IMR-90 (cell line): ENCODE results near the gene FBXL4. TPM values are rescaled to one million over a fixed set of nuclear protein-coding genes. Genes with fewer than 3 reads are reported as not detected.

Experiments
- ATAC-seq: fragments of 200-7000 bp; cut with Tn5 transposase; 2 replicates; pipeline ENCODE4 v1.9.1; 2020; ENCODE audit warnings: low read depth, mild to moderate bottlenecking, moderate library complexity
- BruUV-seq: library from RNA; stranded (reverse); fragments of 400-500 nt; replicated peaks from 2 replicates; lab custom pipeline; 2021; lab: Mats Ljungman, UMichigan
- CTCF ChIA-PET: fragments of 300-600 bp; formaldehyde crosslinking; extraction: SDS; loops from one replicate; lab custom pipeline; 2021; ENCODE audit warnings: antibody characterized with exemption; lab: Yijun Ruan, JAX
- POLR2A ChIA-PET: fragments of 300-600 bp; sonication (Branson Sonifier 250); formaldehyde crosslinking; loops from one replicate; lab custom pipeline; 2022; ENCODE audit warnings: antibody characterized with exemption; ENCODE audit not compliant: unreplicated experiment; lab: Charles Lee
- DNase-seq: peaks from one replicate; pipeline ENCODE4 v3.0.0; 2013
- H2AFZ ChIP-seq: replicated peaks from 2 replicates; pipeline ENCODE3; 2013; ENCODE audit warnings: low read length, mild to moderate bottlenecking; ENCODE audit not compliant: poor library complexity
- H2AK5ac ChIP-seq: 2 replicates; pipeline ENCODE4 v1.6.1; 2013; ENCODE audit warnings: low read depth, low read length, inconsistent platforms
- H2AK9ac ChIP-seq: replicated peaks from 2 replicates; pipeline ENCODE3; 2013; ENCODE audit warnings: mild to moderate bottlenecking, low read depth, low read length, moderate library complexity; ENCODE audit not compliant: poor library complexity
- H2BK120ac ChIP-seq: 2 replicates; pipeline ENCODE4 v1.6.1; 2013; ENCODE audit warnings: low read depth, low read length, inconsistent platforms
- H2BK15ac ChIP-seq: 3 replicates; pipeline ENCODE4 v1.6.1; 2013; ENCODE audit warnings: low read depth, low read length, inconsistent platforms
- H2BK20ac ChIP-seq: 2 replicates; pipeline ENCODE4 v1.6.1; 2013; ENCODE audit warnings: low read depth, mild to moderate bottlenecking, inconsistent platforms, low read length, moderate library complexity
- H2BK5ac ChIP-seq: 2 replicates; pipeline ENCODE4 v1.6.1; 2013; ENCODE audit warnings: mild to moderate bottlenecking, low read depth, low read length, inconsistent platforms; ENCODE audit not compliant: poor library complexity, severe bottlenecking
- H3K14ac ChIP-seq: replicated peaks from 2 replicates; pipeline ENCODE4 v1.6.1; 2013; ENCODE audit warnings: low read depth, low read length, inconsistent platforms
- H3K18ac ChIP-seq: 2 replicates; pipeline ENCODE4 v1.6.1; 2013; ENCODE audit warnings: low read depth, low read length, control low read depth
- H3K23ac ChIP-seq: 2 replicates; pipeline ENCODE4 v1.6.1; 2013; ENCODE audit warnings: low read depth, low read length, inconsistent platforms
- H3K27ac ChIP-seq: 2 replicates; pipeline ENCODE4 v1.5.1; 2013; ENCODE audit warnings: mild to moderate bottlenecking, control low read depth, low read length; ENCODE audit not compliant: insufficient read depth
- H3K27me3 ChIP-seq: 2 replicates; pipeline ENCODE4 v1.6.1; 2013; ENCODE audit warnings: low read length; ENCODE audit not compliant: control insufficient read depth, insufficient read depth
- H3K36me3 ChIP-seq: 2 replicates; pipeline ENCODE4 v1.6.1; 2013; ENCODE audit warnings: low read length, mixed read lengths; ENCODE audit not compliant: control insufficient read depth, insufficient read depth
- H3K4ac ChIP-seq: 2 replicates; pipeline ENCODE4 v1.6.1; 2013; ENCODE audit warnings: low read depth, low read length, inconsistent platforms
- H3K4me1 ChIP-seq: 2 replicates; pipeline ENCODE4 v1.6.1; 2013; ENCODE audit warnings: low read length, mixed read lengths; ENCODE audit not compliant: control insufficient read depth, insufficient read depth
- H3K4me2 ChIP-seq: 2 replicates; pipeline ENCODE4 v1.6.1; 2013; ENCODE audit warnings: low read depth, mild to moderate bottlenecking, control low read depth, low read length, moderate library complexity
- H3K4me3 ChIP-seq: 2 replicates; pipeline ENCODE4 v1.5.1; 2013; ENCODE audit warnings: low read depth, mild to moderate bottlenecking, control low read depth, low read length, moderate library complexity; ENCODE audit not compliant: insufficient read depth
- H3K56ac ChIP-seq: 2 replicates; pipeline ENCODE4 v1.6.1; 2013; ENCODE audit warnings: low read length, inconsistent platforms; ENCODE audit not compliant: insufficient read depth; ENCODE audit errors: extremely low read depth
- H3K79me1 ChIP-seq, 2 experiments: 2 replicates each; pipeline ENCODE4 v1.6.1; 2013; ENCODE audit warnings: low read length in 2 of 2, inconsistent platforms in 1 of 2, low read depth in 1 of 2
- H3K9ac ChIP-seq: 2 replicates; pipeline ENCODE4 v1.6.1; 2013; ENCODE audit warnings: low read depth, low read length, control low read depth
- H3K9me1 ChIP-seq: 2 replicates; pipeline ENCODE4 v1.6.1; 2013; ENCODE audit warnings: low read length, inconsistent platforms; ENCODE audit not compliant: insufficient read depth
- H3K9me3 ChIP-seq: 2 replicates; pipeline ENCODE4 v1.6.1; 2013; ENCODE audit warnings: low read length; ENCODE audit not compliant: control insufficient read depth, insufficient read depth
- H4K20me1 ChIP-seq: 2 replicates; pipeline ENCODE4 v1.6.1; 2013; ENCODE audit warnings: low read length, inconsistent platforms; ENCODE audit not compliant: insufficient read depth
- H4K5ac ChIP-seq: 2 replicates; pipeline ENCODE4 v1.6.1; 2013; ENCODE audit warnings: mild to moderate bottlenecking, low read depth, low read length, control low read depth
- H4K8ac ChIP-seq, 2 experiments: 2 replicates each; pipeline ENCODE4 v1.6.1; 2013; ENCODE audit warnings: low read depth in 2 of 2, low read length in 2 of 2, control low read depth in 1 of 2, inconsistent platforms in 1 of 2
- H4K91ac ChIP-seq: 2 replicates; pipeline ENCODE4 v1.6.1; 2013; ENCODE audit warnings: low read depth, low read length, inconsistent platforms; ENCODE audit not compliant: insufficient read depth
- BHLHE40 ChIP-seq: fragments of 150-350 bp; IDR thresholded peaks from 2 replicates; pipeline ENCODE4 v1.6.1; 2016; ENCODE audit warnings: mild to moderate bottlenecking, low read depth, low read length
- CEBPB ChIP-seq: IDR thresholded peaks from 2 replicates; pipeline ENCODE4 v1.6.1; 2012; ENCODE audit warnings: low read depth, low read length, improper control_type of control experiment
- FOS ChIP-seq: fragments of 150-350 bp; IDR thresholded peaks from 2 replicates; pipeline ENCODE4 v1.6.1; 2016; ENCODE audit warnings: low read depth, low read length
- MAZ ChIP-seq: IDR thresholded peaks from 2 replicates; pipeline ENCODE4 v1.6.1; 2012; ENCODE audit warnings: low read depth, mild to moderate bottlenecking, low read length, improper control_type of control experiment, moderate library complexity, borderline replicate concordance
- MXI1 ChIP-seq: IDR thresholded peaks from 2 replicates; pipeline ENCODE4 v1.6.1; 2012; ENCODE audit warnings: low read depth, mild to moderate bottlenecking, low read length, moderate library complexity, borderline replicate concordance
- RAD21 ChIP-seq: IDR thresholded peaks from 2 replicates; pipeline ENCODE4 v1.6.1; 2012; ENCODE audit warnings: low read length, improper control_type of control experiment
- RCOR1 ChIP-seq: IDR thresholded peaks from 2 replicates; pipeline ENCODE4 v1.6.1; 2012; ENCODE audit warnings: mild to moderate bottlenecking, low read length, improper control_type of control experiment; ENCODE audit not compliant: insufficient replicate concordance
- RFX5 ChIP-seq: IDR thresholded peaks from 2 replicates; pipeline ENCODE4 v1.8.0; 2012; ENCODE audit warnings: low read depth, mild to moderate bottlenecking, low read length, moderate library complexity
- SMC3 ChIP-seq: fragments of 150-350 bp; IDR thresholded peaks from 2 replicates; pipeline ENCODE4 v1.6.1; 2016; ENCODE audit warnings: low read depth, mild to moderate bottlenecking, antibody characterized with exemption, low read length, moderate library complexity
- dilution Hi-C: fragments of 300-500 bp; cut with HindIII; formaldehyde crosslinking; loops from one replicate; pipeline ENCODE4 v1.14.3; 2018; ENCODE audit warnings: low sequenced_read_pairs; ENCODE audit not compliant: unreplicated experiment
- in situ Hi-C: fragments of 300-500 bp; cut with MboI; formaldehyde crosslinking; loops from 3 replicates; pipeline ENCODE4 v1.14.3; 2019; ENCODE audit warnings: low sequenced_read_pairs, inconsistent platforms, mixed read lengths
- intact Hi-C: fragments of 100-400 bp; cut with micrococcal nuclease; formaldehyde crosslinking; loops from 2 replicates; pipeline ENCODE4 v1.10.0; 2022
- polyA plus RNA-seq, 3 experiments: library from polyadenylated mRNA; depleted of rRNA; stranded (reverse); fragments of >200 nt; gene quantifications; 2 replicates each; pipeline ENCODE4 v1.2.3, GENCODE V29; 2012; ENCODE audit warnings: low replicate concordance in 1 of 3
- total RNA-seq: library from RNA; depleted of rRNA; stranded (reverse); fragments of >200 nt; gene quantifications from 2 replicates; pipeline ENCODE4 v1.2.3, GENCODE V29; 2012
- TF ChIP-seq, protein P1 (sequence below): conservative IDR thresholded peaks from 2 replicates; pipeline ENCODE4 v1.5.1; 2012; ENCODE audit warnings: mild to moderate bottlenecking, low read depth, low read length, improper control_type of control experiment
- TF ChIP-seq, protein P2 (sequence below): fragments of 150-350 bp; IDR thresholded peaks from 2 replicates; pipeline ENCODE4 v1.6.1; 2017; ENCODE audit warnings: mild to moderate bottlenecking, antibody characterized with exemption, low read length, low read depth
- TF ChIP-seq, protein P3 (sequence below): fragments of 150-350 bp; IDR thresholded peaks from 2 replicates; pipeline ENCODE4 v1.6.1; 2016; ENCODE audit warnings: low read depth, mild to moderate bottlenecking, low read length, moderate library complexity, borderline replicate concordance

FBXL4 gene
- total and polyA plus RNA-seq, 2 of the 4 experiments (the other 2 are of a cell fraction): 7.8 to 17.6 TPM

DNA sequence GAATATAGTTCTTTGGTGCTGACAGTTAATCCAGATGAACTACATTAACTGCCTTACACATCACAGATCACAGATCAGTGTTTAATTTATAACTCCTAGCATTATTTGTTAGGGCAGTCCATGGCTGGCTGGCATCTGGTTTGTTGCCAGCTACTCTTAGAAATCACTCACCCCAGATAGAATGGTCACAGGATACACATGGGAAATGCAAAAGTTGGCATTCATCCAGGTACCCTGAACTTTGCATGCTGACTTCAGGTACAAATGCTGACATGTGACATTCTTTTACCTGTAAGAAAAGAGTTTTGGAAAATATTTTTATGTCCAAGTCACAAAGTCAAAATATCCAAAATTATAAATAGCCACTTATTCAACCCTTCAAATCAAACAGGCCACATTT lies 20.2 kb downstream of the FBXL4 start:
- DNase-seq (no peak), ATAC-seq (no peak)

More for the DNA sequence above, 20.2 kb downstream of the FBXL4 start:
- no peak overlapping the region for H3K56ac ChIP-seq
- no peaks in the 10 kb centered on the region for H3K4me1 ChIP-seq
- H3K18ac ChIP-seq: no peak overlapping the region
- H2BK15ac ChIP-seq: no peak overlapping the region
- CTCF ChIA-PET: no interaction called here
- H2BK120ac ChIP-seq: no peak overlapping the region
- H3K9me1 ChIP-seq: peaks cover 5% of the 10 kb centered on the region; the same call in 1 of the 2 replicates
- no TSS peak for BruUV-seq
- H2BK5ac ChIP-seq: no peak overlapping the region
- POLR2A ChIA-PET: no interaction called here
- H3K79me1 ChIP-seq: peaks cover 14% of the 10 kb centered on the region in 2 experiments; a peak in 3 of 4 replicates
- no peaks in the 10 kb centered on the region; the same call in 1 of the 2 replicates for H4K20me1 ChIP-seq
- no peak overlapping the region for H3K14ac ChIP-seq
- no peak overlapping the region for H2AK5ac ChIP-seq
- intact Hi-C loops (no loop called here), dilution Hi-C loops (no loop called here), in situ Hi-C loops (no loop called here)
- no peak overlapping the region for H2BK20ac ChIP-seq
- H4K5ac ChIP-seq: no peak overlapping the region
- H3K36me3 ChIP-seq: 0 out of 2 replicates have a peak, but pooled peaks cover 1% of the 10 kb centered on the region
- H3K9ac ChIP-seq: no peak overlapping the region
- H3K4me2 ChIP-seq: no peak overlapping the region
- no peak overlapping the region for H3K4ac ChIP-seq
- no peak overlapping the region for H3K4me3 ChIP-seq
- H2AFZ ChIP-seq: no peak overlapping the region
- H3K27ac ChIP-seq: no peak overlapping the region
- H4K8ac ChIP-seq: no peak overlapping the region
- no peak overlapping the region for H3K23ac ChIP-seq
- H2AK9ac ChIP-seq: no peak overlapping the region
- H3K27me3 ChIP-seq: no peaks in the 10 kb centered on the region
- no peak overlapping the region for H4K91ac ChIP-seq
- TF ChIP-seq MAZ (no peak), MXI1 (no peak), FOS (no peak), BHLHE40 (no peak), SMC3 (no peak), CEBPB (no peak), RCOR1 (no peak), RFX5 (no peak), RAD21 (no peak)
- TF ChIP-seq, protein P1, sequence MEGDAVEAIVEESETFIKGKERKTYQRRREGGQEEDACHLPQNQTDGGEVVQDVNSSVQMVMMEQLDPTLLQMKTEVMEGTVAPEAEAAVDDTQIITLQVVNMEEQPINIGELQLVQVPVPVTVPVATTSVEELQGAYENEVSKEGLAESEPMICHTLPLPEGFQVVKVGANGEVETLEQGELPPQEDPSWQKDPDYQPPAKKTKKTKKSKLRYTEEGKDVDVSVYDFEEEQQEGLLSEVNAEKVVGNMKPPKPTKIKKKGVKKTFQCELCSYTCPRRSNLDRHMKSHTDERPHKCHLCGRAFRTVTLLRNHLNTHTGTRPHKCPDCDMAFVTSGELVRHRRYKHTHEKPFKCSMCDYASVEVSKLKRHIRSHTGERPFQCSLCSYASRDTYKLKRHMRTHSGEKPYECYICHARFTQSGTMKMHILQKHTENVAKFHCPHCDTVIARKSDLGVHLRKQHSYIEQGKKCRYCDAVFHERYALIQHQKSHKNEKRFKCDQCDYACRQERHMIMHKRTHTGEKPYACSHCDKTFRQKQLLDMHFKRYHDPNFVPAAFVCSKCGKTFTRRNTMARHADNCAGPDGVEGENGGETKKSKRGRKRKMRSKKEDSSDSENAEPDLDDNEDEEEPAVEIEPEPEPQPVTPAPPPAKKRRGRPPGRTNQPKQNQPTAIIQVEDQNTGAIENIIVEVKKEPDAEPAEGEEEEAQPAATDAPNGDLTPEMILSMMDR: no peak
- TF ChIP-seq, protein P2, sequence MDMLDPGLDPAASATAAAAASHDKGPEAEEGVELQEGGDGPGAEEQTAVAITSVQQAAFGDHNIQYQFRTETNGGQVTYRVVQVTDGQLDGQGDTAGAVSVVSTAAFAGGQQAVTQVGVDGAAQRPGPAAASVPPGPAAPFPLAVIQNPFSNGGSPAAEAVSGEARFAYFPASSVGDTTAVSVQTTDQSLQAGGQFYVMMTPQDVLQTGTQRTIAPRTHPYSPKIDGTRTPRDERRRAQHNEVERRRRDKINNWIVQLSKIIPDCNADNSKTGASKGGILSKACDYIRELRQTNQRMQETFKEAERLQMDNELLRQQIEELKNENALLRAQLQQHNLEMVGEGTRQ: no peak
- TF ChIP-seq, protein P3, sequence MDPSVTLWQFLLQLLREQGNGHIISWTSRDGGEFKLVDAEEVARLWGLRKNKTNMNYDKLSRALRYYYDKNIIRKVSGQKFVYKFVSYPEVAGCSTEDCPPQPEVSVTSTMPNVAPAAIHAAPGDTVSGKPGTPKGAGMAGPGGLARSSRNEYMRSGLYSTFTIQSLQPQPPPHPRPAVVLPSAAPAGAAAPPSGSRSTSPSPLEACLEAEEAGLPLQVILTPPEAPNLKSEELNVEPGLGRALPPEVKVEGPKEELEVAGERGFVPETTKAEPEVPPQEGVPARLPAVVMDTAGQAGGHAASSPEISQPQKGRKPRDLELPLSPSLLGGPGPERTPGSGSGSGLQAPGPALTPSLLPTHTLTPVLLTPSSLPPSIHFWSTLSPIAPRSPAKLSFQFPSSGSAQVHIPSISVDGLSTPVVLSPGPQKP: no peak
- H3K9me3 ChIP-seq: no peaks in the 10 kb centered on the region
